Measurements from ENCODE around the gene MOB2. TPM values are rescaled to one million over a fixed set of nuclear protein-coding genes. Genes with fewer than 3 reads are reported as not detected.

MOB2 gene
- total RNA-seq, 1 experiment from 2014 or later: 21.3 TPM

GRCh38 chr11:1472180-1473005, 14.2 kb downstream of the MOB2 start:
- DNase-seq (ENCODE audit: low read depth): no peak

GRCh38 chr11:1471736-1472135, 14.8 kb downstream of the MOB2 start:
- no peak for DNase-seq (ENCODE audit: low read depth)

GRCh38 chr11:1470681-1471611, 15.6 kb downstream of the MOB2 start:
- no peak for DNase-seq (ENCODE audit: low read depth)

GRCh38 chr11:1469911-1470680, 16.5 kb downstream of the MOB2 start:
- DNase-seq (ENCODE audit: low read depth): no peak

GRCh38 chr11:1469287-1469910, 17.2 kb downstream of the MOB2 start:
- no peak for DNase-seq (ENCODE audit: low read depth)

GRCh38 chr11:1468473-1469066, 18.0 kb downstream of the MOB2 start:
- DNase-seq (ENCODE audit: low read depth): no peak

- no peak for DNase-seq (ENCODE audit: low read depth)
Observed at GRCh38 chr11:1468002-1468401, 18.6 kb downstream of the MOB2 start.

GRCh38 chr11:1467270-1467669, 19.3 kb downstream of the MOB2 start:
- DNase-seq (ENCODE audit: low read depth): no peak

GRCh38 chr11:1466784-1467183, 19.8 kb downstream of the MOB2 start:
- DNase-seq (ENCODE audit: low read depth): no peak

GRCh38 chr11:1463056-1463455, 23.5 kb downstream of the MOB2 start:
- DNase-seq (ENCODE audit: low read depth): no peak

GRCh38 chr11:1462698-1462975, 23.9 kb downstream of the MOB2 start:
- DNase-seq (ENCODE audit: low read depth): no peak

- no peak for DNase-seq (ENCODE audit: low read depth)
Observed at GRCh38 chr11:1461826-1462697, 24.5 kb downstream of the MOB2 start.

GRCh38 chr11:1460986-1461825, 25.4 kb downstream of the MOB2 start:
- no peak for DNase-seq (ENCODE audit: low read depth)

- DNase-seq (ENCODE audit: low read depth): no peak
Observed at GRCh38 chr11:1460396-1460985, 26.1 kb downstream of the MOB2 start.

- no peak for DNase-seq (ENCODE audit: low read depth)
Observed at GRCh38 chr11:1459764-1460395, 26.7 kb downstream of the MOB2 start.

GRCh38 chr11:1459219-1459575, 27.4 kb downstream of the MOB2 start:
- DNase-seq (ENCODE audit: low read depth): no peak

- DNase-seq (ENCODE audit: low read depth): no peak
Observed at GRCh38 chr11:1458340-1459218, 28.0 kb downstream of the MOB2 start.

GRCh38 chr11:1457856-1458255, 28.7 kb downstream of the MOB2 start:
- no peak for DNase-seq (ENCODE audit: low read depth)

Measured in M059J (cell line).